NT2/D1 (cell line): ENCODE data around the gene SCO1.

Experiments
- DNase-seq: peaks from one replicate; pipeline ENCODE4 v3.0.0-alpha.2; 2011; ENCODE audit warnings: low read depth, low spot score
- H3K27me3 ChIP-seq: 2 replicates; pipeline ENCODE4 v1.6.0; 2011; ENCODE audit warnings: mild to moderate bottlenecking; ENCODE audit not compliant: insufficient read length, insufficient read depth
- H3K36me3 ChIP-seq: 2 replicates; pipeline ENCODE4 v1.6.1; 2011; ENCODE audit warnings: mild to moderate bottlenecking, low read length, mixed read lengths; ENCODE audit not compliant: insufficient read depth, insufficient read length
- H3K4me1 ChIP-seq: 2 replicates; pipeline ENCODE4 v1.5.1; 2011; ENCODE audit not compliant: insufficient read depth, insufficient read length
- H3K4me3 ChIP-seq: 2 replicates; pipeline ENCODE4 v1.5.1; 2011; ENCODE audit warnings: low read depth; ENCODE audit not compliant: insufficient read length
- H3K9ac ChIP-seq: 2 replicates; pipeline ENCODE4 v1.6.0; 2011; ENCODE audit warnings: low read depth; ENCODE audit not compliant: insufficient read length
- H3K9me3 ChIP-seq: 2 replicates; pipeline ENCODE4 v1.5.1; 2011; ENCODE audit warnings: mild to moderate bottlenecking, low read length; ENCODE audit not compliant: insufficient read depth
- SUZ12 ChIP-seq: IDR thresholded peaks from 2 replicates; pipeline ENCODE4 v1.6.1; 2011; ENCODE audit not compliant: insufficient read length, insufficient read depth; ENCODE audit errors: extremely low read depth
- YY1 ChIP-seq: IDR thresholded peaks from 2 replicates; pipeline ENCODE4 v1.6.1; 2011; ENCODE audit not compliant: insufficient read length, insufficient read depth
- ZNF274 ChIP-seq: IDR thresholded peaks from 2 replicates; pipeline ENCODE4 v1.6.1; 2011; ENCODE audit warnings: mild to moderate bottlenecking, low read depth, low read length

Gene SCO1

DNA sequence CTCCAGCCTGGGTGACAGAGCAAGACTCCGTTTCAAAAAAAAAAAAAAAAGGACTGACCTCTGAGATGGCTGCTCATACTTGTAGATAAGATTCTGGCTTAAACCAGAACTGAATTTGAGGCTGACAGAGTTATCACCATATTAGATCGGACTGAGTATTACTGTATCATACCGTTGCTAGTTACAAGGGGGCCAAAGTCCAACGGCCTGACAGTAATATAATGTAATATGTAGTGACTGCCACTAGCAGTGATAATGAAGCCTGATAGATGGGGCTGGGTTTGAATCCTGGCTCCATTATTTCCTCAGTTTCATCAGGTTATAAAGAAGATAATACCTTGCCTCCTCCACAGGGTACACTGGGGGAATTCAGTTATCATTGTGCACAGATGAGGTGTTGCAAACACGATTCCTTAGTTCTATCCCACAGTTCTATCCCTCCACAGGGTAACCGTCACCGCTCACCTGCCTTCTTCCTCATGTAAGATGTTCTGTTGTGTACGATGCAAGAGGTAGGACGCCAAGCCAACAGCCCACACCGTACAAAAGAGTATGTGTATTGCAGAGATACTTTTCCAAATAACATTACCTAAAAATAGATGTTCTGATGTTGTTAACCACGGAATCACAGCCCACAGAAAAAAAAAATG is 27.3 kb upstream of the SCO1 start:
- no peak overlapping the region for H3K4me3 ChIP-seq
- no peak for DNase-seq
- H3K4me1 ChIP-seq, result no peaks in the 10 kb centered on the region
- H3K27me3 ChIP-seq, result peaks cover 7% of the 10 kb centered on the region
- no peak for TF ChIP-seq YY1
- TF ChIP-seq ZNF274, result no peak
- H3K36me3 ChIP-seq, result peaks cover 16% of the 10 kb centered on the region
- H3K9ac ChIP-seq, result no peak overlapping the region
- no peaks in the 10 kb centered on the region for H3K9me3 ChIP-seq

DNA sequence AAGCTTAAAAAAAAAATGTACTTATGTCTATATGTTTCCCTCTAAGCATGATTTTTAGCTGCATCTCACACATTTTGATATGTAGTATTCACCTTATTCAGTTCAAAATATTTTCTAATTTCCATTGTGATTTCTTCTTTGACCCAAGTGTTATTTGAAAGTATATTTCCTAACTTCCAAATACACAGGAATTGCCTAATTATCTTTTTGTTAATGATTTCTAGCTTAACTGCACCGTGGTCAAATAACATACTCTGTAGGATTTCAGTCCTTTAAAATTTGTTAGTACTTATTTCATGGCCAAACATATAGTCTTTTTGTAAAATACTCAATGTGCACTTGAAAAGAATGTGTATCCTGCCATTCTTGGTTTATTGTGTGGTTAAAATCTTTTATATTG is 21.2 kb upstream of the SCO1 start:
- H3K36me3 ChIP-seq, result peaks cover 3% of the 10 kb centered on the region
- H3K9me3 ChIP-seq, result no peaks in the 10 kb centered on the region
- H3K27me3 ChIP-seq, result no peaks in the 10 kb centered on the region
- no peak overlapping the region for H3K9ac ChIP-seq
- no peak for DNase-seq
- H3K4me3 ChIP-seq, result no peak overlapping the region
- TF ChIP-seq YY1, result no peak
- TF ChIP-seq ZNF274, result no peak
- TF ChIP-seq SUZ12, result no peak
- H3K4me1 ChIP-seq, result no peaks in the 10 kb centered on the region

- TF ChIP-seq YY1 (no peak), ZNF274 (no peak), SUZ12 (no peak)
- no peaks in the 10 kb centered on the region for H3K27me3 ChIP-seq
- no peak for DNase-seq
- no peaks in the 10 kb centered on the region for H3K4me1 ChIP-seq
- H3K9me3 ChIP-seq, result no peaks in the 10 kb centered on the region
- H3K36me3 ChIP-seq, result peaks cover 16% of the 10 kb centered on the region
- no peak overlapping the region for H3K4me3 ChIP-seq
- no peak overlapping the region for H3K9ac ChIP-seq
Measured at GRCh38 chr17:10716218-10716617, 18.9 kb upstream of the SCO1 start.

DNA sequence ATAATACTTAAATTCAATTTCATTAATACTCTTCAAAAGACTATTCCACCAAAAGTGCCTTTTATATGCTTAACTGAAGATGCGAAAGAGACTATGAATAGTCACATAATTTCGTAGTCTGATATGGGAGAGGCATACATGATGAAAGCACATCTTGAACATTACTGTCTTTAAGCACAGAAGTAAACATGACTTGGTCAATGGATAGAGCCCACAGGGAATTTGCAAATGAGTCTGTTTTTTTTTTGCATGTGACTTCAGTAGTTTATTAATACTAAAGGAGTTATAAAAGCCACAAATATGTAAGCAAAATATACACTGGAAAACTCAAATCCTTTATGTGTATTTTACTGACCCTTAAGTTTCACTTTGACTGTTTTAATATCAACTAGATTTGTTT is 16.0 kb upstream of the SCO1 start:
- H3K36me3 ChIP-seq, result peaks cover 36% of the 10 kb centered on the region

GRCh38 chr17:10705727-10706126 is 8.4 kb upstream of the SCO1 start:
- no peak for DNase-seq
- peaks cover 47% of the 10 kb centered on the region for H3K36me3 ChIP-seq
- TF ChIP-seq YY1, result no peak

More for the DNA sequence above, 16.0 kb upstream of the SCO1 start:
- TF ChIP-seq YY1 (no peak), ZNF274 (no peak), SUZ12 (no peak)
- DNase-seq, result no peak
- Histone ChIP-seq H3K4me1 (no peaks in the 10 kb centered on the region), H3K4me3 (no peak overlapping the region), H3K27me3 (no peaks in the 10 kb centered on the region), H3K9me3 (no peaks in the 10 kb centered on the region), H3K9ac (no peak overlapping the region)

GRCh38 chr17:10702574-10702973 is 5.2 kb upstream of the SCO1 start:
- TF ChIP-seq SUZ12 (no peak), YY1 (no peak), ZNF274 (no peak)
- no peak for DNase-seq
- H3K36me3 ChIP-seq, result peaks cover 29% of the 10 kb centered on the region
- no peaks in the 10 kb centered on the region for H3K4me1 ChIP-seq
- H3K9me3 ChIP-seq, result no peaks in the 10 kb centered on the region
- H3K4me3 ChIP-seq, result no peak overlapping the region
- H3K9ac ChIP-seq, result no peak overlapping the region
- no peaks in the 10 kb centered on the region for H3K27me3 ChIP-seq

More at GRCh38 chr17:10705727-10706126, 8.4 kb upstream of the SCO1 start:
- Histone ChIP-seq H3K9ac (no peak overlapping the region), H3K9me3 (no peaks in the 10 kb centered on the region), H3K4me1 (no peaks in the 10 kb centered on the region), H3K4me3 (no peak overlapping the region), H3K27me3 (no peaks in the 10 kb centered on the region)

GRCh38 chr17:10699856-10700255 is 2.5 kb upstream of the SCO1 start:
- DNase-seq, result no peak
- H3K36me3 ChIP-seq, result peaks cover 13% of the 10 kb centered on the region
- H3K4me3 ChIP-seq, result no peak overlapping the region
- no peak for TF ChIP-seq YY1
- TF ChIP-seq SUZ12, result no peak
- TF ChIP-seq ZNF274, result no peak
- no peak overlapping the region for H3K9ac ChIP-seq
- H3K27me3 ChIP-seq, result no peaks in the 10 kb centered on the region
- H3K9me3 ChIP-seq, result no peaks in the 10 kb centered on the region
- no peaks in the 10 kb centered on the region for H3K4me1 ChIP-seq
